Measurements from ENCODE around the gene MOGAT1. TPM values are rescaled to one million over a fixed set of nuclear protein-coding genes. Genes with fewer than 3 reads are reported as not detected.
"Not testable (repeated sequence)": the region's sequence is repeated elsewhere in the genome, so short reads cannot be mapped to it uniquely, and the experiment has no call there.

MOGAT1 gene
- total RNA-seq, 1 donor from 2014 or later = 0.44 TPM

GRCh38 chr2:222711315-222711940 is 40.0 kb downstream of the MOGAT1 start:
- Histone ChIP-seq H3K9me3 (replicated peaks) (no peaks in the 10 kb centered on the region), H3K4me3 (no peak overlapping the region), H3K27me3 (ENCODE audit: low read depth) (no peaks in the 10 kb centered on the region), H3K4me1 (peaks cover 40% of the 10 kb centered on the region), H3K36me3 (no peaks in the 10 kb centered on the region), H3K27ac (replicated peaks) (no peak overlapping the region)
- TF ChIP-seq CTCF (IDR thresholded peaks at IDR 0.05; ENCODE audit: borderline replicate concordance) = no peak
- no peak for DNase-seq
- intact Hi-C loops (cut with micrococcal nuclease) = no loop called here

GRCh38 chr2:222713002-222713401 is 41.5 kb downstream of the MOGAT1 start:
- no peak for TF ChIP-seq CTCF (IDR thresholded peaks at IDR 0.05; ENCODE audit: borderline replicate concordance)
- Histone ChIP-seq H3K36me3 (no peaks in the 10 kb centered on the region), H3K4me3 (no peak overlapping the region), H3K27me3 (ENCODE audit: low read depth) (no peaks in the 10 kb centered on the region), H3K27ac (replicated peaks) (peak overlapping the region; percentile 84), H3K9me3 (replicated peaks) (no peaks in the 10 kb centered on the region), H3K4me1 (peaks cover 38% of the 10 kb centered on the region)
- DNase-seq = no peak
- intact Hi-C loops (cut with micrococcal nuclease) = no loop called here

GRCh38 chr2:222714361-222715241 is 43.1 kb downstream of the MOGAT1 start:
- peak; percentile 30 for DNase-seq
- Histone ChIP-seq H3K27me3 (ENCODE audit: low read depth) (no peaks in the 10 kb centered on the region), H3K4me3 (no peak overlapping the region), H3K27ac (replicated peaks) (peak overlapping the region; percentile 84), H3K36me3 (no peaks in the 10 kb centered on the region), H3K4me1 (peaks cover 23% of the 10 kb centered on the region), H3K9me3 (replicated peaks) (no peaks in the 10 kb centered on the region)
- TF ChIP-seq CTCF (IDR thresholded peaks at IDR 0.05; ENCODE audit: borderline replicate concordance) = no peak
- intact Hi-C loops (cut with micrococcal nuclease) = no loop called here

GRCh38 chr2:222715742-222716141 is 44.3 kb downstream of the MOGAT1 start:
- Histone ChIP-seq H3K27me3 (ENCODE audit: low read depth) (no peaks in the 10 kb centered on the region), H3K36me3 (no peaks in the 10 kb centered on the region), H3K27ac (replicated peaks) (no peak overlapping the region), H3K9me3 (replicated peaks) (no peaks in the 10 kb centered on the region), H3K4me3 (no peak overlapping the region), H3K4me1 (peaks cover 19% of the 10 kb centered on the region)
- intact Hi-C loops (cut with micrococcal nuclease) = no loop called here
- DNase-seq = no peak
- no peak for TF ChIP-seq CTCF (IDR thresholded peaks at IDR 0.05; ENCODE audit: borderline replicate concordance)

- H3K36me3 ChIP-seq; H3K4me1 ChIP-seq; H3K9me3 ChIP-seq (replicated peaks); intact Hi-C loops (cut with micrococcal nuclease); DNase-seq; H3K27me3 ChIP-seq (ENCODE audit: low read depth); H3K4me3 ChIP-seq; H3K27ac ChIP-seq (replicated peaks): not testable (repeated sequence)
Observed at GRCh38 chr2:222719787-222720186, 48.3 kb downstream of the MOGAT1 start.

- H3K9me3 ChIP-seq (replicated peaks); H3K36me3 ChIP-seq; H3K27ac ChIP-seq (replicated peaks); intact Hi-C loops (cut with micrococcal nuclease); H3K4me3 ChIP-seq; H3K27me3 ChIP-seq (ENCODE audit: low read depth); H3K4me1 ChIP-seq; DNase-seq: not testable (repeated sequence)
Observed at GRCh38 chr2:222721597-222721996, 50.1 kb downstream of the MOGAT1 start.
